OCI-LY3 (cell line): ENCODE results near the gene UST.

Source experiments
- CTCF ChIP-seq: fragments of 200-600, 300-600 bp; sonication (generic); IDR thresholded peaks from 2 replicates; pipeline ENCODE4 v1.5.1; 2014; ENCODE audit warnings: antibody characterized with exemption, low read length, low read depth
- EZH2phosphoT487 ChIP-seq: fragments of 200-600 bp; shearing (Covaris generic); IDR thresholded peaks from 2 replicates; pipeline ENCODE4 v1.6.1; 2018; ENCODE audit warnings: antibody characterized with exemption, mixed run types, low read depth

GRCh38 chr6:148890652-148891404, 144.0 kb downstream of the UST start:
- TF ChIP-seq CTCF: no peak
- TF ChIP-seq EZH2phosphoT487: no peak
